ENCODE data around the gene CHRM1. TPM values are rescaled to one million over a fixed set of nuclear protein-coding genes. Genes with fewer than 3 reads are reported as not detected.

The CHRM1 gene
- polyA plus RNA-seq, 3 donors, result not detected

DNA sequence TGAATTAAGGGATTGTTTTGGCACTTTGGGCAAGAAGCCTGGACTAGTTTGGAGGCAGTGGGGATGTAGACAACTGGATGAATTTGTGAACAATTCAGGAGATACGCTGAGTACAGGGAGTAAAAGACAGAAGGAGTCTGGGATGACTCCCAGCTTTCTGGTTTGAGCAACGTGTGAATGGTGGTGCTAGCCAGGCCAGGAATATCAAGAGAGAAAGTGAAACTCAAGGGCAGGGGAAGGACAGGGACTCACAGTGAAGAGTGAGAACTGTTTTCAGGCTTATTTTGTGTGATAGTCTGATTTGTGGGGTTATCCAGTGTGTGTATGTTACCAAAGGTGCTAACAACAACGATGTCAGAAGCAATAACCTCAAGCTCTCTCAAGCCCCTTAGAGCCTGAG is 15.9 kb downstream of the CHRM1 start:
- peaks cover 9% of the 10 kb centered on the region for H3K4me1 Mint-ChIP-seq
- 42% methylated on average over 2 of the region's 3 CpGs for WGBS (ENCODE audit: insufficient coverage)

DNA sequence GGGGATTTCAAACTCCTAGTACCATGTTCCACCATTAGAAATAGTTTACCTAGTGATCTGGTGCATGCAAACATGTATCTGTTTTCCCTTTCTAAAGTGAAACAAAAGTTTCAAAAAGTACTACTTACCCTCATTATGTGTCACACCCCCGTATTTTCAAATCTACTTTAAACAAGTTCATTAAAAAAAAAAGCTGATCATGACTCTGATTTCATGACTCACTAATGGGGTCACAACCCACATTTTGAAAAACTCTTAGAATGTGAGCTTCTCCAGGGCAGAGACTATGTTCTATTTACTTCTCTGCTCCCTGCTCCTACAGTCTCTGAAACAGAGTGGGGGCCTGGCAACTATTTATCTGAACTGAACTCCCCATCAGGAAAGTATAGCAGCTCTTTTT is 18.2 kb downstream of the CHRM1 start:
- Mint-ChIP-seq H3K4me1 (peaks cover 9% of the 10 kb centered on the region), H3K27me3 (ENCODE audit: low read depth in 3 of 3) (peaks cover 6 to 23% (median 21%) of the 10 kb centered on the region in 3 donors), H3K9me3 (peaks cover 0 to 1% (median 0%) of the 10 kb centered on the region in 7 donors), H3K36me3 (no peaks in the 10 kb centered on the region), H3K4me3 (no peak overlapping the region), H3K27ac (no peak overlapping the region)
- no peak for DNase-seq
- Histone ChIP-seq H3K27me3 (ENCODE audit: control insufficient read depth in 2 of 2, insufficient read depth in 2 of 2, low read length in 2 of 2) (no peaks in the 10 kb centered on the region), H3K9ac (ENCODE audit: insufficient read depth, low read length, poor library complexity, severe bottlenecking) (no peak overlapping the region), H2AFZ (ENCODE audit: insufficient read depth, low read depth, low read length, poor library complexity, severe bottlenecking) (no peak overlapping the region), H3K36me3 (replicated peaks in 1 of 2; ENCODE audit: control insufficient read depth in 1 of 2, insufficient read depth in 2 of 2, low read length in 2 of 2) (no peaks in the 10 kb centered on the region), H3K4me3 (replicated peaks in 1 of 3; ENCODE audit: low read depth in 2 of 3, low read length in 3 of 3) (no peak overlapping the region), H3K27ac (ENCODE audit: low read depth in 1 of 2, low read length in 2 of 2) (no peak overlapping the region), H4K20me1 (ENCODE audit: insufficient read depth, low read length) (no peaks in the 10 kb centered on the region), H3K79me2 (ENCODE audit: insufficient read depth, low read length) (no peaks in the 10 kb centered on the region), H3K4me1 (ENCODE audit: control insufficient read depth in 1 of 2, insufficient read depth in 2 of 2, low read length in 2 of 2) (no peaks in the 10 kb centered on the region), H3K4me2 (replicated peaks; ENCODE audit: extremely low read depth, low read length, poor library complexity, severe bottlenecking) (no peak overlapping the region), H3K9me3 (replicated peaks in 1 of 2; ENCODE audit: control insufficient read depth in 1 of 2, insufficient read depth in 1 of 2, low read length in 2 of 2) (no peaks in the 10 kb centered on the region)
- TF ChIP-seq, protein P1, sequence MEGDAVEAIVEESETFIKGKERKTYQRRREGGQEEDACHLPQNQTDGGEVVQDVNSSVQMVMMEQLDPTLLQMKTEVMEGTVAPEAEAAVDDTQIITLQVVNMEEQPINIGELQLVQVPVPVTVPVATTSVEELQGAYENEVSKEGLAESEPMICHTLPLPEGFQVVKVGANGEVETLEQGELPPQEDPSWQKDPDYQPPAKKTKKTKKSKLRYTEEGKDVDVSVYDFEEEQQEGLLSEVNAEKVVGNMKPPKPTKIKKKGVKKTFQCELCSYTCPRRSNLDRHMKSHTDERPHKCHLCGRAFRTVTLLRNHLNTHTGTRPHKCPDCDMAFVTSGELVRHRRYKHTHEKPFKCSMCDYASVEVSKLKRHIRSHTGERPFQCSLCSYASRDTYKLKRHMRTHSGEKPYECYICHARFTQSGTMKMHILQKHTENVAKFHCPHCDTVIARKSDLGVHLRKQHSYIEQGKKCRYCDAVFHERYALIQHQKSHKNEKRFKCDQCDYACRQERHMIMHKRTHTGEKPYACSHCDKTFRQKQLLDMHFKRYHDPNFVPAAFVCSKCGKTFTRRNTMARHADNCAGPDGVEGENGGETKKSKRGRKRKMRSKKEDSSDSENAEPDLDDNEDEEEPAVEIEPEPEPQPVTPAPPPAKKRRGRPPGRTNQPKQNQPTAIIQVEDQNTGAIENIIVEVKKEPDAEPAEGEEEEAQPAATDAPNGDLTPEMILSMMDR (IDR thresholded peaks at IDR 0.05), result no peak
- intact Hi-C loops (cut with micrococcal nuclease), result no loop called here
- WGBS (ENCODE audit: insufficient coverage), result no CpG with 5 or more reads among the region's 1 CpG

More for the DNA sequence above, 15.9 kb downstream of the CHRM1 start:
- Histone ChIP-seq H3K36me3 (replicated peaks in 1 of 2; ENCODE audit: control insufficient read depth in 1 of 2, insufficient read depth in 2 of 2, low read length in 2 of 2) (no peaks in the 10 kb centered on the region), H3K9ac (ENCODE audit: insufficient read depth, low read length, poor library complexity, severe bottlenecking) (no peak overlapping the region), H3K4me3 (replicated peaks in 1 of 3; ENCODE audit: low read depth in 2 of 3, low read length in 3 of 3) (no peak overlapping the region), H3K4me2 (replicated peaks; ENCODE audit: extremely low read depth, low read length, poor library complexity, severe bottlenecking) (no peak overlapping the region), H2AFZ (ENCODE audit: insufficient read depth, low read depth, low read length, poor library complexity, severe bottlenecking) (no peak overlapping the region), H3K27me3 (ENCODE audit: control insufficient read depth in 2 of 2, insufficient read depth in 2 of 2, low read length in 2 of 2) (no peaks in the 10 kb centered on the region), H3K79me2 (ENCODE audit: insufficient read depth, low read length) (no peaks in the 10 kb centered on the region), H3K9me3 (replicated peaks in 1 of 2; ENCODE audit: control insufficient read depth in 1 of 2, insufficient read depth in 1 of 2, low read length in 2 of 2) (no peaks in the 10 kb centered on the region), H4K20me1 (ENCODE audit: insufficient read depth, low read length) (no peaks in the 10 kb centered on the region), H3K27ac (ENCODE audit: low read depth in 1 of 2, low read length in 2 of 2) (no peak overlapping the region), H3K4me1 (ENCODE audit: control insufficient read depth in 1 of 2, insufficient read depth in 2 of 2, low read length in 2 of 2) (no peaks in the 10 kb centered on the region)
- intact Hi-C loops (cut with micrococcal nuclease), result no loop called here
- peaks cover 11 to 20% (median 11%) of the 10 kb centered on the region in 3 donors for H3K27me3 Mint-ChIP-seq (ENCODE audit: low read depth in 3 of 3)
- peak overlapping the region in 1 of 7 donors; percentile 2 for H3K27ac Mint-ChIP-seq
- no peaks in the 10 kb centered on the region for H3K36me3 Mint-ChIP-seq
- DNase-seq, result no peak
- peaks cover 0 to 1% (median 0%) of the 10 kb centered on the region in 7 donors for H3K9me3 Mint-ChIP-seq
- H3K4me3 Mint-ChIP-seq, result no peak overlapping the region
- TF ChIP-seq, protein P1 (IDR thresholded peaks at IDR 0.05), result no peak

Data from CD14-positive monocyte (primary cell).